Measurements from ENCODE around the gene SCN1A.

DNA sequence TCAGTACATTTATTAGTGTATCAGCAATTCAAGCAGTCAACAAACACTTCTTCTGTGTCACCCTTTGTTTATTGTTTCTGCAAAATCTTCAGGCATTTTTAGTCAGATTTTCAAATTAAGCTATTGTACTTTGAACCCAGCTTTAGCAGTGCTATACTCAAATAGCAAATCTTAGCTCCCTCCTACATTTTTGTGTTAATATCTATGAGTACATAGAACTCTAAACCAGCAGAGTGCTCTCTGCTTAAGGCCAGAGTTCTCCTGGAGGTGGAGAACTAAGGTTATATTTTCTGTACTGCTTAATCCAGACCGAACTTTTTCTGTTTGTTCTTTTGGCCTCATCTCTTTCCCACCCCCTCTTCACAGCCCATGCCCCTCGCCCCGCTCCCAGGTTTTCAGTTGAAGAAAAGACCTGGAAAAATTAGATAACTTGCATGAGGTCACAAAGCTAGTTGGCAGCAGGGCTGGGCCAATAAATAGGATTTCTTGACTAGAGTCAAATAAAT lies 29.2 kb upstream of the SCN1A start:
- TF ChIP-seq, protein P1, sequence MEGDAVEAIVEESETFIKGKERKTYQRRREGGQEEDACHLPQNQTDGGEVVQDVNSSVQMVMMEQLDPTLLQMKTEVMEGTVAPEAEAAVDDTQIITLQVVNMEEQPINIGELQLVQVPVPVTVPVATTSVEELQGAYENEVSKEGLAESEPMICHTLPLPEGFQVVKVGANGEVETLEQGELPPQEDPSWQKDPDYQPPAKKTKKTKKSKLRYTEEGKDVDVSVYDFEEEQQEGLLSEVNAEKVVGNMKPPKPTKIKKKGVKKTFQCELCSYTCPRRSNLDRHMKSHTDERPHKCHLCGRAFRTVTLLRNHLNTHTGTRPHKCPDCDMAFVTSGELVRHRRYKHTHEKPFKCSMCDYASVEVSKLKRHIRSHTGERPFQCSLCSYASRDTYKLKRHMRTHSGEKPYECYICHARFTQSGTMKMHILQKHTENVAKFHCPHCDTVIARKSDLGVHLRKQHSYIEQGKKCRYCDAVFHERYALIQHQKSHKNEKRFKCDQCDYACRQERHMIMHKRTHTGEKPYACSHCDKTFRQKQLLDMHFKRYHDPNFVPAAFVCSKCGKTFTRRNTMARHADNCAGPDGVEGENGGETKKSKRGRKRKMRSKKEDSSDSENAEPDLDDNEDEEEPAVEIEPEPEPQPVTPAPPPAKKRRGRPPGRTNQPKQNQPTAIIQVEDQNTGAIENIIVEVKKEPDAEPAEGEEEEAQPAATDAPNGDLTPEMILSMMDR (IDR thresholded peaks at IDR 0.05) = no peak
- no peak for TF ChIP-seq POLR2A (IDR thresholded peaks at IDR 0.05)

All from vagina (tissue), 2 donors.